Measurements from ENCODE around the gene MSL2. TPM values are rescaled to one million over a fixed set of nuclear protein-coding genes. Genes with fewer than 3 reads are reported as not detected.
"Not testable (repeated sequence)": the region's sequence is repeated elsewhere in the genome, so short reads cannot be mapped to it uniquely, and the experiment has no call there.

The MSL2 gene
- polyA plus RNA-seq, 1 experiment: 9.1 TPM

GRCh38 chr3:136236109-136236508, 40.0 kb upstream of the MSL2 start:
- H3K27me3 ChIP-seq (ENCODE audit: control insufficient read depth, insufficient read depth, low read length): no peaks in the 10 kb centered on the region
- no peak overlapping the region for H3K27ac ChIP-seq (ENCODE audit: low read depth, low read length)
- POLR2A ChIA-PET: no interaction called here
- TF ChIP-seq, protein P1, sequence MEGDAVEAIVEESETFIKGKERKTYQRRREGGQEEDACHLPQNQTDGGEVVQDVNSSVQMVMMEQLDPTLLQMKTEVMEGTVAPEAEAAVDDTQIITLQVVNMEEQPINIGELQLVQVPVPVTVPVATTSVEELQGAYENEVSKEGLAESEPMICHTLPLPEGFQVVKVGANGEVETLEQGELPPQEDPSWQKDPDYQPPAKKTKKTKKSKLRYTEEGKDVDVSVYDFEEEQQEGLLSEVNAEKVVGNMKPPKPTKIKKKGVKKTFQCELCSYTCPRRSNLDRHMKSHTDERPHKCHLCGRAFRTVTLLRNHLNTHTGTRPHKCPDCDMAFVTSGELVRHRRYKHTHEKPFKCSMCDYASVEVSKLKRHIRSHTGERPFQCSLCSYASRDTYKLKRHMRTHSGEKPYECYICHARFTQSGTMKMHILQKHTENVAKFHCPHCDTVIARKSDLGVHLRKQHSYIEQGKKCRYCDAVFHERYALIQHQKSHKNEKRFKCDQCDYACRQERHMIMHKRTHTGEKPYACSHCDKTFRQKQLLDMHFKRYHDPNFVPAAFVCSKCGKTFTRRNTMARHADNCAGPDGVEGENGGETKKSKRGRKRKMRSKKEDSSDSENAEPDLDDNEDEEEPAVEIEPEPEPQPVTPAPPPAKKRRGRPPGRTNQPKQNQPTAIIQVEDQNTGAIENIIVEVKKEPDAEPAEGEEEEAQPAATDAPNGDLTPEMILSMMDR (IDR thresholded peaks at IDR 0.05; ENCODE audit: low read depth, low read length): no peak
- no peaks in the 10 kb centered on the region for H3K9me3 ChIP-seq (ENCODE audit: control insufficient read depth, insufficient read depth, low read length)
- no peak overlapping the region for H3K4me3 ChIP-seq (ENCODE audit: low read depth, low read length)
- CTCF ChIA-PET: interaction anchor here (0.6 kb wide), 1 partner anchor 155 kb away, joined by 5 read pairs; no protein-coding TSS in a partner anchor
- no peak for DNase-seq (ENCODE audit: low read depth, low spot score)

DNA sequence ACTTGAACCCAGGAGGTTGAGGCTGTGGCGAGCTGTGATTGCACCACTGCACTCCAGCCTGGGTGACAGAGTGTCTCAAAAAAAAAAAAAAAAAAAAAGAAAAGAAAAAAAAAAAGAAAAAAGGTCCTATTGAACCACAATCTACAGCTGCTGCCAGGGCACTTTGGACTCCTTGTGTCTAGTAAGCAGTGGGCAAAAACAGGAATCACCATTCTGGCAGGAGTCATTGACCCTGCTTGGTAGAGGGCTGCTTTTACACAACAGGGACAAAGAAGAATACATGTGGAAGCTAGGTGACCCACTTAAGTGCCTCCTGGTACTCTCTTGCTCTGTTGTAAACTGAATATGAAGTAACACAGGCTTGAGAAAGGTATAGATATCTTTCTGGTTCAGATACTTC, 39.4 kb upstream of the MSL2 start:
- TF ChIP-seq, protein P1 (IDR thresholded peaks at IDR 0.05; ENCODE audit: low read depth, low read length): no peak
- DNase-seq (ENCODE audit: low read depth, low spot score): no peak
- POLR2A ChIA-PET: interaction anchor here (0.6 kb wide), 1 partner anchor 39 kb away, joined by 3 read pairs; no protein-coding TSS in a partner anchor
- Histone ChIP-seq H3K27me3 (ENCODE audit: control insufficient read depth, insufficient read depth, low read length) (no peaks in the 10 kb centered on the region), H3K9me3 (ENCODE audit: control insufficient read depth, insufficient read depth, low read length) (no peaks in the 10 kb centered on the region), H3K4me3 (ENCODE audit: low read depth, low read length) (no peak overlapping the region), H3K27ac (ENCODE audit: low read depth, low read length) (no peak overlapping the region)
- CTCF ChIA-PET: interaction anchor here (0.6 kb wide), 1 partner anchor 156 kb away, joined by 5 read pairs; no protein-coding TSS in a partner anchor

DNA sequence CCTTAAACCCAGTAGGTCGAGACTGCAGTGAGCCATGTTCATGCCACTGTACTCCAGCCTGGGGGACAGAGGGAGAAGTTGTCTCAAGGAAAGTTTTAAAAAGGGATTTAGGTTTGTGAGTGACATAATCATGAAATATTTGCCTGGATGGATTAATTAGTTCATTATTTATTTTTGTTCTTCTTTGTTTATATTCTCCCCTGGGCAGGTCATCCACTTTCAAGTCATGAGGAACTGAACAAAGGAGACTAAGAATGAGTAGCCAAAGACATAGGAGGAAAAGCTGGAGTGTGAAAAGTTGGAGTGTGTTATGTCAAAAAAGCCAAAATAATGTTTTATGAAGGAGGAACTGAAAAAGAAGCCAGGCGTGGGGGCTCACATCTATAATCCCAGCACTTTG, 36.3 kb upstream of the MSL2 start:
- DNase-seq (ENCODE audit: low read depth, low spot score): no peak
- CTCF ChIA-PET: no interaction called here
- POLR2A ChIA-PET: interaction anchor here (0.7 kb wide), 1 partner anchor 36 kb away, joined by 3 read pairs; the partner anchor contains the start of gene MSL2

GRCh38 chr3:136222746-136223145, 26.6 kb upstream of the MSL2 start:
- H3K27ac ChIP-seq (ENCODE audit: low read depth, low read length); H3K9me3 ChIP-seq (ENCODE audit: control insufficient read depth, insufficient read depth, low read length); CTCF ChIA-PET; POLR2A ChIA-PET; DNase-seq (ENCODE audit: low read depth, low spot score); H3K4me3 ChIP-seq (ENCODE audit: low read depth, low read length); H3K27me3 ChIP-seq (ENCODE audit: control insufficient read depth, insufficient read depth, low read length): not testable (repeated sequence)

More for the DNA sequence above, 36.3 kb upstream of the MSL2 start:
- TF ChIP-seq, protein P1 (IDR thresholded peaks at IDR 0.05; ENCODE audit: low read depth, low read length): no peak
- no peak overlapping the region for H3K4me3 ChIP-seq (ENCODE audit: low read depth, low read length)
- H3K9me3 ChIP-seq (ENCODE audit: control insufficient read depth, insufficient read depth, low read length): no peaks in the 10 kb centered on the region
- no peaks in the 10 kb centered on the region for H3K27me3 ChIP-seq (ENCODE audit: control insufficient read depth, insufficient read depth, low read length)
- no peak overlapping the region for H3K27ac ChIP-seq (ENCODE audit: low read depth, low read length)

DNA sequence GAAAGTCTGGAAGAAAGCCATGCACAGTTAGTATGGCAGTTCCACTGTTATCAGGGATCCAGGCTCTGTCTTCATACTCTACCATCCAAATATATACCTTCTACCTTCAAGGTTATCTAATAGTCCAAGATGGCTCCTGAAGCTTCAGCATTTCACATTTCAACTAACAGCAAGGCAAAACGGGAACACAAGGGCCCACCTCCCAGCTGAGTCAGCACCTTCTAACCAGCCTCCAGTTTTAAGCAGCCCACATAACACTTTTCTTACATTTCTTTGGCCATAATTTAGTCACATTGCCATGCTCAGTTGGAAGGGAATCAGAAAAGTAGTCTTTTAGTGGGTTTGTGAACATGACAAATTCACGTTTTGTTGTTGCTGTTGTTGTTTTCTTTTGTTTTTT, 15.4 kb upstream of the MSL2 start:
- Histone ChIP-seq H3K4me3 (ENCODE audit: low read depth, low read length) (no peak overlapping the region), H3K27me3 (ENCODE audit: control insufficient read depth, insufficient read depth, low read length) (no peaks in the 10 kb centered on the region), H3K27ac (ENCODE audit: low read depth, low read length) (no peak overlapping the region), H3K9me3 (ENCODE audit: control insufficient read depth, insufficient read depth, low read length) (no peaks in the 10 kb centered on the region)
- TF ChIP-seq, protein P1 (IDR thresholded peaks at IDR 0.05; ENCODE audit: low read depth, low read length): no peak
- CTCF ChIA-PET: no interaction called here
- POLR2A ChIA-PET: no interaction called here
- no peak for DNase-seq (ENCODE audit: low read depth, low spot score)

GRCh38 chr3:136209921-136210320, 13.8 kb upstream of the MSL2 start:
- POLR2A ChIA-PET: no interaction called here
- DNase-seq (ENCODE audit: low read depth, low spot score): peak; percentile 61
- CTCF ChIA-PET: no interaction called here

More at GRCh38 chr3:136209921-136210320, 13.8 kb upstream of the MSL2 start:
- TF ChIP-seq, protein P1 (IDR thresholded peaks at IDR 0.05; ENCODE audit: low read depth, low read length): no peak
- Histone ChIP-seq H3K4me3 (ENCODE audit: low read depth, low read length) (no peak overlapping the region), H3K9me3 (ENCODE audit: control insufficient read depth, insufficient read depth, low read length) (no peaks in the 10 kb centered on the region), H3K27me3 (ENCODE audit: control insufficient read depth, insufficient read depth, low read length) (no peaks in the 10 kb centered on the region), H3K27ac (ENCODE audit: low read depth, low read length) (no peak overlapping the region)
